ENCODE data around the gene ALK. TPM values are rescaled to one million over a fixed set of nuclear protein-coding genes. Genes with fewer than 3 reads are reported as not detected.

Gene ALK
- total RNA-seq, 1 experiment from 2014 or later = 0.87 TPM

DNA sequence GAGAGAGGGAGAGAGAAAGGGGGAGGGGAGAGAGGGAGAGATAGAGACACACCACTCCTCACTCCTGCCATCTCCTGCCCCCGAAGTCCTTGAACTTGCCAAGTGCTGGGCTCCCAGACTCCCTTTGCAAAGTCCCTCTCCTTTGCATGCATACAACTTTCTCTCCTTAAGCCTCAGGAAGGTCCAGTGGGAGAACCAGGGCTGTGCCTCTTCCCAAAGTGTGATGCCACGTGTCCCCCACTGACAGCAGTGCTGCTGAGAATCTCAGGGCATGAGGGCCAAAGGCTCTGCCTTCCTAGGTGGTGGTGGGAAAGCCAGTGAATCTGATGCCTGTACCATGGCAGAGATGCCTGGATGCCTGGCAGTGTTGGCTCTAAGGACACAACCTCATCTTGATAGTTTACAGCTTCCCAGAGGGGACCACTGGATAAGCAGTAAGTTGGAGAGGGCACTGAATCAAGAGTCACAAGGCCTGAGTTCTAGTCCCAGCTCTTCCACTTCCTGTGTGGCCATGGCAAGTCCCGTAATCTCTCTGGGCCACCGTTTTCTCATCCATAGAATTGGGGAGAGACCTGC, 702.7 kb downstream of the ALK start:
- Histone ChIP-seq H3F3A (ENCODE audit: low read length, unreplicated experiment) (no peaks in the 10 kb centered on the region), H3K36me3 (ENCODE audit: low read depth, low read length) (no peaks in the 10 kb centered on the region), H3K4me2 (ENCODE audit: low read length) (no peak overlapping the region), H3K9ac (ENCODE audit: low read length) (no peak overlapping the region), H3K27me3 (ENCODE audit: low read length) (no peaks in the 10 kb centered on the region), H3K4me3 (ENCODE audit: low read length) (no peak overlapping the region), H2AFZ (ENCODE audit: low read length) (no peak overlapping the region), H3K9me3 (ENCODE audit: low read length) (no peaks in the 10 kb centered on the region), H3K27ac (ENCODE audit: low read length) (no peak overlapping the region), H3K4me1 (ENCODE audit: insufficient read depth, low read length) (peaks cover 8% of the 10 kb centered on the region), H4K20me1 (ENCODE audit: low read length) (no peaks in the 10 kb centered on the region), H3K9me2 (replicated peaks; ENCODE audit: low read length) (no peaks in the 10 kb centered on the region), H3K79me2 (ENCODE audit: low read length) (no peaks in the 10 kb centered on the region)
- TF ChIP-seq, protein P1, sequence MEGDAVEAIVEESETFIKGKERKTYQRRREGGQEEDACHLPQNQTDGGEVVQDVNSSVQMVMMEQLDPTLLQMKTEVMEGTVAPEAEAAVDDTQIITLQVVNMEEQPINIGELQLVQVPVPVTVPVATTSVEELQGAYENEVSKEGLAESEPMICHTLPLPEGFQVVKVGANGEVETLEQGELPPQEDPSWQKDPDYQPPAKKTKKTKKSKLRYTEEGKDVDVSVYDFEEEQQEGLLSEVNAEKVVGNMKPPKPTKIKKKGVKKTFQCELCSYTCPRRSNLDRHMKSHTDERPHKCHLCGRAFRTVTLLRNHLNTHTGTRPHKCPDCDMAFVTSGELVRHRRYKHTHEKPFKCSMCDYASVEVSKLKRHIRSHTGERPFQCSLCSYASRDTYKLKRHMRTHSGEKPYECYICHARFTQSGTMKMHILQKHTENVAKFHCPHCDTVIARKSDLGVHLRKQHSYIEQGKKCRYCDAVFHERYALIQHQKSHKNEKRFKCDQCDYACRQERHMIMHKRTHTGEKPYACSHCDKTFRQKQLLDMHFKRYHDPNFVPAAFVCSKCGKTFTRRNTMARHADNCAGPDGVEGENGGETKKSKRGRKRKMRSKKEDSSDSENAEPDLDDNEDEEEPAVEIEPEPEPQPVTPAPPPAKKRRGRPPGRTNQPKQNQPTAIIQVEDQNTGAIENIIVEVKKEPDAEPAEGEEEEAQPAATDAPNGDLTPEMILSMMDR (conservative IDR thresholded peaks at IDR 0.05; ENCODE audit: low read depth, low read length) = no peak
- TF ChIP-seq EZH2 (IDR thresholded peaks at IDR 0.05; ENCODE audit: low read length, unreplicated experiment) = no peak
- no peak for TF ChIP-seq EZH2phosphoT487 (IDR thresholded peaks at IDR 0.05; ENCODE audit: borderline replicate concordance, low read length)
- ChIA-PET POLR2A (ENCODE audit: unreplicated experiment) (no interaction called here), CTCF (no interaction called here)
- no TSS peak for BruUV-seq (replicated peaks)
- intact Hi-C loops (cut with micrococcal nuclease) = no loop called here
- DNase-seq (no peak), ATAC-seq (no peak)

DNA sequence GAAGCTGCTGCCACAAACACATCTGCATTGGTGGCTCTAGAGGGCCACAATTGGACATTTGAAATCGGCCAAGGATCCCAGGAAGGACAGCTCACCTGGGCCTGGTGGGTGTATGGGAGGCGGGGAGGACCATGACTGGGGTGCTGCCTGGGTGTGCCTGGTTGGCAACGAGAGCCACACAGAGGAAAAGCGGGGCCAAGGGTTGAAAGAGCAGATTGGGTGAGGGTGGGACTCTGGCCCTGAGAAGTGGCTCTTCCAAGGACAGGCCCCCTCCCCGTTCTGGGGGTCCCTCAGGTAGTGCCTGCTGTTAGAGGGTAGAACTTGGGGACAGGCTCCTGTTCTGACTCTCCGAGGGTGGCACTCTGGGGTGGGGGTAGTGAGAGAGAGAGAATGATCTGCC, 703.3 kb downstream of the ALK start:
- H3K27me3 ChIP-seq (ENCODE audit: low read length) = no peaks in the 10 kb centered on the region
- no peak overlapping the region for H3K4me3 ChIP-seq (ENCODE audit: low read length)
- intact Hi-C loops (cut with micrococcal nuclease) = no loop called here
- H3K36me3 ChIP-seq (ENCODE audit: low read depth, low read length) = no peaks in the 10 kb centered on the region
- H3K79me2 ChIP-seq (ENCODE audit: low read length) = no peaks in the 10 kb centered on the region
- no peak overlapping the region for H3K4me2 ChIP-seq (ENCODE audit: low read length)
- ChIA-PET CTCF (no interaction called here), POLR2A (ENCODE audit: unreplicated experiment) (interaction anchor here (0.7 kb wide), 1 partner anchor 684 kb away, joined by 3 read pairs; no protein-coding TSS in a partner anchor)
- H3K27ac ChIP-seq (ENCODE audit: low read length) = no peak overlapping the region
- no TSS peak for BruUV-seq (replicated peaks)
- H3K9ac ChIP-seq (ENCODE audit: low read length) = no peak overlapping the region
- no peaks in the 10 kb centered on the region for H4K20me1 ChIP-seq (ENCODE audit: low read length)
- no peak overlapping the region for H2AFZ ChIP-seq (ENCODE audit: low read length)
- TF ChIP-seq EZH2 (IDR thresholded peaks at IDR 0.05; ENCODE audit: low read length, unreplicated experiment) = no peak
- H3K4me1 ChIP-seq (ENCODE audit: insufficient read depth, low read length) = peaks cover 13% of the 10 kb centered on the region
- ATAC-seq (no peak), DNase-seq (no peak)
- no peaks in the 10 kb centered on the region for H3F3A ChIP-seq (ENCODE audit: low read length, unreplicated experiment)
- H3K9me2 ChIP-seq (replicated peaks; ENCODE audit: low read length) = no peaks in the 10 kb centered on the region
- no peaks in the 10 kb centered on the region for H3K9me3 ChIP-seq (ENCODE audit: low read length)

DNA sequence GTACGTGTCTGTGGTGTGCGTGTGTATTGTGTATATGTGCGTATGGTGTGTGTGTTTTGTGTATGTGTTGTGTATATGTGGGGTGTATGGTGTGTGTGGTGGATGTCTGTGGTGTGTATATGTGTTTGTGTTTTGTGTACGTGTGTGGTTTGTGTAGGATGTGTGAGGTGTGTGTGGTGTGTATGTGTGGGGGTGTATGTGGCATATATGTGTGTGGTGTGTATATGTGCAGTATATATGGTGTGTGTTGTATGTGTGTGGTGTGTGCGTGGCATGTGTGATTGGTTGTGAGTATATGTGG, 704.8 kb downstream of the ALK start:
- POLR2A ChIA-PET (ENCODE audit: unreplicated experiment) = no interaction called here
- CTCF ChIA-PET = no interaction called here
- no peak for DNase-seq
- Histone ChIP-seq H4K20me1 (ENCODE audit: low read length) (no peaks in the 10 kb centered on the region), H3K9me3 (ENCODE audit: low read length) (no peaks in the 10 kb centered on the region), H3K4me1 (ENCODE audit: insufficient read depth, low read length) (peaks cover 13% of the 10 kb centered on the region), H3K4me3 (ENCODE audit: low read length) (no peak overlapping the region), H3K27me3 (ENCODE audit: low read length) (no peaks in the 10 kb centered on the region), H3K9me2 (replicated peaks; ENCODE audit: low read length) (no peaks in the 10 kb centered on the region), H3K9ac (ENCODE audit: low read length) (no peak overlapping the region), H3F3A (ENCODE audit: low read length, unreplicated experiment) (no peaks in the 10 kb centered on the region), H2AFZ (ENCODE audit: low read length) (no peak overlapping the region), H3K79me2 (ENCODE audit: low read length) (no peaks in the 10 kb centered on the region), H3K27ac (ENCODE audit: low read length) (no peak overlapping the region), H3K36me3 (ENCODE audit: low read depth, low read length) (no peaks in the 10 kb centered on the region), H3K4me2 (ENCODE audit: low read length) (no peak overlapping the region)
- TF ChIP-seq, protein P1 (conservative IDR thresholded peaks at IDR 0.05; ENCODE audit: low read depth, low read length) = no peak
- BruUV-seq (replicated peaks) = no TSS peak
- intact Hi-C loops (cut with micrococcal nuclease) = no loop called here
- no peak for ATAC-seq
